GM19099 (cell line): Measurements from ENCODE around the gene C22orf31.

ENCODE experiments used
- POLR2A ChIP-seq: IDR thresholded peaks from 3 replicates; pipeline ENCODE4 v1.6.1; 2011; ENCODE audit warnings: low read depth; ENCODE audit not compliant: insufficient read length; ENCODE audit errors: extremely low read depth

C22orf31 gene

DNA sequence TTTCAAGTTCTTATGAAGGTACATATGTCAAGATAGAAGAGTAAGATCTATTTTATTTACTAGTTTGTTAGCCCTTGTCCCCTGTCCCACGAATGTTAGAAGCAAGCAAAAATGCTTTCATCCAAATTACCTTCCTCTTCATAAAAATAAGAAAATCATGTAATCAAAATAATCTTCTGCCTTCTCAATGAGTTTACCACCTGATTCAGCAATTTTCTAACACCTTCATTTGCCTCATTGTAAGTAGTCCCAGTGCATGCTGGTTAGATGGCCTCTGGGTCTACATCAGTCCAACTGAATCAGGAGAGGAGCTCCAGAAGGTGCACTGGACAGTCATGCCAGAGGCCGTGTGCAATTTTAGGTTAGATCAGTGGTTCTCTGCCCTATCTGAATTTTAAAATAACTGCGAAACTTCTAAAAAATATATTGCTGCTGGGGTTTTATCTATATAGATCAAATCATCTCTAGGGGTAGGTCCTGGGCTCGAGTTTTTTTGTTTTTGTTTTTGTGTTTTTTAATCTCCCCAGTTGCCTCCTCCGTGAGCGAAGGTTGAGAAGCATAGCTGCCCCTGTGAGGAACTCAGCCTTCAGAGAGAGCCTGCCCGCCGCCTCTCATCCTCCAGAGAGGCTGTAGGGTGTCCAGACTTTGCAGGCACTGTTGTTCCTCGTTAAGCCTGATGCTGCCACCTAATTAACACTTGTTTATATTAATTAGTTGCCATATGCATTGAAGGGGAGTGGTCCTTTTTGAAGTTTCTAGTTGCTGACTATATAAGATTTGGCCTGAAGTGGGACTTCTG lies 32.2 kb downstream of the C22orf31 start:
- no peak for TF ChIP-seq POLR2A

DNA sequence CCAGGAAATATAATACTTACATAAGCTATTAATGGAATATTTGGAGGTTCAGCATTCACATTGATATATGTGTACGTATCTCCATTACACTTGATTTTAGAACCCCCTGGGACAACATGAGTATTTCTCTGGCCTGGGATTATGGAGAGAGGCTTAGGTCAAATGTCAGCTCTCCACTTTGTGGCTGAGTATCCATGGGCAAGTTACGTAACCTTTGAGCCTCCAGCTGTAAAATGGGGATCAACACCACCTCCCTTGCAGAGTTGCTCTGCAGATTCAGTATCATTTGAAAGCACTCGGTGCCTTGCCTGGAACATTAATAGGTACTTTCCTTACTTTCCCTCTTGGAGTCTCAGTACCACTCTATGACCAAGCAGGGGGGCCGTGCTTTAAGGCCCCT lies 33.2 kb downstream of the C22orf31 start:
- no peak for TF ChIP-seq POLR2A

DNA sequence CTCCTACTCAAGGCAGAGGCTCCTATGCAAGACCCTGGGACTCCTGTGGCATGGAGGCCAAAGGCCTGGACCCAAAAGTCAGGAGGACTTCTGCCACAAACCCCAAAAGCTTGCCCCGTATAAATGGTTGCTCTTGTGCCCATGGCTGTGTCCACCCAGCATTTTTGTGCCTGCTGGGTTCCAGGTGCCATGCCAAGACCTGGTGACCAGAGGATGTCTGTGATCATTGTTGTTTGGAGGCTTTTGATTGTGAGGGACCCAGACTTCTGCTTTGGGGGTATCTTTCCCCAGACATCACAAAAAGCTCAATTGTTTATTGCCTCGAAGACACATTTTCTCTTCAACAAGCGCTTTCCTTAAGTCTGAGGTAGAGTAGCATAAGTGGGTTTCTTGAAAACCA lies 35.1 kb downstream of the C22orf31 start:
- no peak for TF ChIP-seq POLR2A

DNA sequence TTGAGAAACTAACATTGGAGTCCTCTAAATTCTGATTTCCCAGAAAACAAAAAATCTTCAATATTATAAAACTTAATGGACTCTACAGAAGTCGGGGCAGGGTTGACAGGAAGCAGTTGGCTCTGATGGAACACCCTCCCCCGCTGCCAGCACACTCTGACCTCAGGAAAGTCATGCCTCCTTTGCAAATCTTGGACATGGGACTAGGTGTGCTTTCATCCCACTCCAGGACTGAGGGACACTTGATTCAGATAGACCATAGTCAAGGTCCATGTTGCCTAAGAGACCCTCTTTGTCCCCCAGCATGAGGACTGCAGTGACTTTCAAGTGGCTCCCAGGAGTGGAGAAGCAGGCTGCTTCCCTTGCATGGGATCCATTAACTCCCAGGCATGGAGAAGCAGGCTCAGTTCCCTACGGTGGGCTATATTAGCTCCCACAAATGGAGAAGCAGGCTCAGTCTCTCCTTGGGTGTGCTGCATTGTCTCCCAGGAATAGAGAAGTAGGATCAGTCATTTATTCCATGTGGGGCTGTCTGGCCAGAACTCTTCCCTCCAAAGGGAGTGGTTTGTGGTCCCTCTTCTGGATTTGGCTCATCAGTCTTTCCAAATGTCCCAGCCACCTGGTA lies 38.3 kb downstream of the C22orf31 start:
- TF ChIP-seq POLR2A = no peak

DNA sequence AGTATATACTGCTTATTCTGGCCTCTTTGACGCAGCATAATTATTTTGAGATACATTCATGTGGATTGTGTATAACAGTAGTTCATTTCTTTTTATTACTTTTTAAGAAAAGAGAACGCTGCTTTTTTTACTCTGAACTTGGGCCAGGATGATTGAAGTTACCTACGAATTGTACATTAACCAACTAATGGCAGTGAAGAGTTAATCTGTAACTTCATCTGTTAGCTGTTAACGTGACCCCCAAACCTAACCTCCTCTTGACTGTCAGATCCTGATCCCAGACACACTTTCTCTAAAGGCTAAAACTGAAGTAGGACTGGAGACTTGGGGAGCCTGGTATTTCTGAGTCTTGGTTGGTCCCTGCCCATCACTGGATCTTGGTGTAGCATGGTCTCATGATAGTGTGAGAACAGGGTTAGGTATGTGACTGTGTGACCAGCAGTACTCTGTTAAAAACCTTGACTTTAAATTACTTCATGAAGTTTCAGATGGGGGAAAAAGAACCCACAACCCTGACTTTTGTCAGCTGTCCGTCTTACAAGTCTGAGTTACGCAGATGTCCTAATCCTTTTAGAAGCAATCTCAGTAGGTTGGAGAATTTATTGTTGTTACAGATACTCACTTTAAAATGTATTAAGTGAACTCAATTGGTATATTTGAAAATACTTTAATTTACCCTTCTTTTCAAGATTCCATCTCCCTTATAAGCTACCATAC lies 39.4 kb downstream of the C22orf31 start:
- no peak for TF ChIP-seq POLR2A

DNA sequence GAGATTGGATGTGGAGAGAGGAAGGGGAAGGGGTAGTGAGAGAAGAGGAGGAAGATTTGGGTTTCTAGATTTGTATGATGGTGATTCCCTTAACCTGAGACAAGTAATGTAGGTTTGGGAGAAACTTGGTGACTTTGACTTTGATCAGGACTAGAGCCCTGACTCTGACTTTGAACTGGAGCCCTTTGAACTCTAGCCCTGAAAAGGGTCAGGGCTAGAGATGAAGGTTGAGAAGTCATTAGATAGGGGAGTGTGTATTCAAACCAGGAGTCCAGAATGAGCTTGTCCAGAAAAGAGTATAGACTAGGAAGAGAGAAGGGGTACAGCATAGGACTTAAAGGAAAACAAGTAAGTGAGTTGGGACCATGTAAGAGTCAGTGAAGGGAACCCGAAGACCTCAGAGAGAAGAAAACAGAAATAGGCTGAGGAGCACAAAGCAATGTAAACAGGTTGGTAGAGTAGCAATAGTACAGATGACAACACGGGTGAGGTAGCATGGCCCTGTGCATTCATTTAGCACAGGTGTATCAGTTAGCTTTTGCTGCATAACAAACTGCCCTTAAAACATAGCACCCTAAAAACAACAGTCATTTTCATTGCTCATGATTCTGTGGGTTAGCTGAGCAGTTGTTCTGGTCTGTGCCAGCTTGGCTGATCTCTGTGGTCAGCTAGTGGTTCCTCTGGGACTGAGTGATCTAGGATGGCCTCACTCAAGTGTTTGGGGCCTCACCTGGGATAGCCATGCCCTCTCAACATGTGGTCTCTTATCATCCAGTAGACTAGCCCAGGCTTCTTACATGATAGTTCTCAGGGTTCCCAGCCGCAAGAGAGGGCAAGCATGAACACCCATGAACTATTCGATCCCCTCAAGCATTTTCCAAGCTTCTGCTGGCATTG lies 43.1 kb downstream of the C22orf31 start:
- no peak for TF ChIP-seq POLR2A

DNA sequence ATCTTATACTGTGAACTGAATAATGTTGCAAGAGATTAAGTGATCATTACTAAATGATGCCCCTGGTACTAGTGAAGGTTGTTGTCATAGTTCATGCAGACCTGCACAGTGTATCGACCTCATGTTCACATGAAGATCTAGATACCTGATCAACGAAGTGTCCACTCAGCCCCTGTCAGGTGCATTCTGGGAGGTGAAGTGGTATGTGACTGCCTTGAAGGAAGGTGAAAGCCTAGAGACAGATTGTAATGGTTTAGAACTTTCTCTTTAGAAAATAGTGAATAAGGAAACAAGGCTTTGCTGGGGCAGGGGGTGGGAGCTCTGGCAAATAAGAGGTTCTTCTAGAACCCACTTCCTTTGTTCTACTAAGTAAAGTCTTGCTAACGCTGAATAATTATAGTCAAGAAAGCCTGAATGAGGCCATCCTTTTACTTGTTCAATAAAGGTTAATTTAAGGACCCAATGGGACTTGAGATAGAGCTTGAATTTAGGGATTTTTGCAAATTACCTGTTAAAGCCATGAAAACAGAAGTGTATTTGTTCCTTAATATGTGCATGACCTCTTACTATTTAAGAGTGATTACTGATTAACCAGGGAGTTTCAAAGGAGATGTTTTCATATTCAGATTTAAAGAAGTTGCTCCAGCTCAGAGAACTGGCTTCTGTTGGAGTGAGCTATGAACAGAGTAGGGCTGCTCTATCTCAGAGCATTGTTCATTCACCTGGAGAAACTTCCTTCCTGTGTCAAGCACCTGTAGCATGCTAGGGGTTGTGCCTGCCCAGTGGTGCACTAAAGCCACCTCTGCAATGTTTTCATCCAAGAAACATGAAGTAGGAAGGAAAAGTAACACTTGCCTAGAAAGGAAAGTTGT lies 45.3 kb downstream of the C22orf31 start:
- no peak for TF ChIP-seq POLR2A

DNA sequence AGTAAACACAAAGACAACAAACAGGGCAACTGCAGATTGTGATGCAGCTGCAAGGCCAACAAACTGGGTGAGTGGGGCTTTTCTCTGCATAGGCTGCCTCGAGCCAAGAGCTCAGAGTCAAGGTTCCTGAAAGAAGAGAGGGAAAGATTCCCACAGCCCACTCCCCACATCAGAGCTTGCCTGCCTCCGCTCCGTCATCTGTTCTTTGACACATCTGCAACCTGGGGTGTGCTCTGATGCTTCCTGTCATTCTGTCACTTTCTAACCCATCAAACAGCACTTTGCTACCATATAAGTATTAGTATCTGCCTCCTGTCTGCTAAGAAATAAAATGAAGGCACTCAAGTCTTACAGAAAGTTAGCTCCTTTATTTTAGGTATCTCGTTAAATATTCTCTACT lies 46.9 kb downstream of the C22orf31 start:
- no peak for TF ChIP-seq POLR2A

DNA sequence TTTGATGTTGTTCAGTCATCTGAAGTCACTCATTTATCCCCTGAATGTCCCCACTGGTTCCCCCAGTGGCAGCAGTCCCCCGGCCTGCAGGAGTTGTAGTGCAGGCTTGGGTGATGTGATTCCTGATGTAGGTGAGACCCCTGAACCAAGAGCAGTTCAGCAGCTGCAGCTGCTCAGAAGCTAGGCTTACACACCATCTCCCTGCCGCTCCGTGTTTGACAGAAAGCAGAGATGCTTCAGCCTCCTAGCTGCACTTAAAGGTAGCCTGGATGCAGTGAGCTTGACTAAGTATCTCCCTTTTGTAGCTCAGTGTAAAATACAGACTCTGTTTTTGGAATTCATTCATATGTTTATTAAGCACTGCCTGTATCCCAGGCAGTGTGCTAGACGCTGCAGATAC lies 47.3 kb downstream of the C22orf31 start:
- no peak for TF ChIP-seq POLR2A

DNA sequence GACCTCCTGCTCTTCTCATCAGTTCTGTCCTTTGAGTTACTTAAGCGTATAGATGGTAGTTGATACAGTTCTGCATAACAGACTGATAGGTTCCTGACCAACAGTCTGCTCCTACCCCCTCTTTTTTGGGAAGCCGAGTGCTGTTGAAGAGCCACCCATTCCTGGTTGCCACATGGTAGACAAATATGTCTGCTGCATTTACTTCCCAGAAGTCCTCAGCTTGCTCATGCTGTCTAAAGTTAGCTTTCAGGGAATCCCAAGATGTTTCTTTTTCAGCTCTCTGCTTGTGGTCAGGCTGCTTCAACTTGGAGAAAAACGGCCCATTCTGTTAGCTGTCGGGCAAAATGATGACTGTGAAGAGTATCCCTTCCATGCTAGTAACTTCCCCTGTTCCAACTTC lies 48.7 kb downstream of the C22orf31 start:
- TF ChIP-seq POLR2A = no peak

DNA sequence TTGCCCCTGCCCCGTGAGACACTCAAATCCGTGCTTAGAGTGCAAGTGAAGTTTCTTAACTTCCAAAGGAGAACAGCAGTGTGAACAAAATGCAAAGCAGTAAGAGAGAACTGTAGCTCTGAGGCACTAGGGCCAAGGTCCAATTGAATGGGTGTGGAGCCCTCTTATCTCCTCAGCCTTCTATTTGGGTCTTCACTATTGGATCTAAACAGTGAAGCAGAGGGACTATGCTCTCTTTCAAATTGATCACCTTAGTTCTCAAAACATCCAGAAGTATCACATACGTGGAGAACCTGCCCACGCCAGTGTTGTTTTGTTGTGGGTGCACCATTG lies 49.6 kb downstream of the C22orf31 start:
- no peak for TF ChIP-seq POLR2A

DNA sequence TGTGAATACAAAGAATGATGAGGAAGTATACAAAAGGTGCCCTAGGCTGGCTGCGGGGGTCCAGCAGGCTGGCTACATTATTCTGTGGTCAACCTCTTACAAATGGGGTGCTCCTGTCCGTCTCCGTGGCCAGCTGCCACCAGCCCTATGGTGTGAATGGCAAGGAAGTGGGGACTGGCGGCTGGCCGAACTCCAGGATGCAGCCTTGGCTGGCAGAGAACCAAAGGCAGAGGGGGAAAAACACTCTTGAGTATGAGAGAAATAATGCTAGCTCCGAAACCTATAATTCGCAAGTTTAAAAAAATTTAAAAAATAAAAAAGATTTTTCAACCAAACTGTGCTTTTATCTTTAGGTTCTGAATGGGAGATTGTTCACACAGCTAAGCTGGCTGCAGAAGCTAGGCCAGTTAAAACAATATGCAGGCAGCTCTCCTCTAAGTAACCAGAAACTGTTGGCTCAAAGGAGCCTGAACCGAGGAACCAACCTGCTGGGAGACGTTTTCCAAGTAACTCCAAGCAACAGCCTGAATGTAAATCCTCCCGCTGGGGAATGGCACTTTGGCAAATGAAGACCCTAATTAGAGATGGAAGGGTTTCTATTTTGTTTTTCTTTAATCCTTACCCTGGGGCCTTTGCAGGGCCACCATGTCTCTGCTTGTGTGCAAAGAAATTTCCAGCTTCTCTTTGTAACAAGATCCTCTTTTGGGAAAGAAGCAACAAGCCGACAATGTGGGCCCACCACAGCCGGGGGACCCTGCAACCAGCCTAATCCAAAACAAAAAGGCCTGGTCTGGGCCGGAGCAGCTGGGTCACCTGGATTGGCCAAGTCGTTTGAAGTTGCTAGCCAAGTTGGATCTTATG lies 50.2 kb downstream of the C22orf31 start:
- no peak for TF ChIP-seq POLR2A

DNA sequence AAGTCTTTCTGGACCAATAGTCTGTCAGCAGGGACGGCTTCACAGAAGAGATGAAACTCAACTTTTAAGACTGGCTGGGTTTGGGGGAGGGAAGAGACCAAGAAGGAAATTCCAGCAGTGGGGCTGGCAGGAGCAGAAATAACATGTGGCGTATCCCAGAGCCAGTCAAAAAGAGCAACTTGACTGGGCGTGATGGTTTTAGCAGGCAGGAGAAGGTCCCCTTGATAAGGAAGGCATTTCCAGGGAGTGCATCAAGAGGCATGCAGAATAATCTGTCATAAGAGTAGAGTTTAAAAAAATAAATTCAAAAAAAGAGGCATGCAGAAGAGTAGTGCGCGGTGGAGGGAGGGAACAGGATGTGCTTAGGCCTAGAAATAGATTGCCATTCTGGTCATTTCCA lies 52.5 kb downstream of the C22orf31 start:
- TF ChIP-seq POLR2A = no peak
